Adrenal gland (tissue), 5 donors: ENCODE data around the gene LOXL1.

Experiments
- CTCF ChIP-seq, 6 experiments: fragments of 450-650 bp in 4 of 6; fragments of 200-600 bp in 2 of 6; sonication (generic) in 1 of 6; IDR thresholded peaks; 1 replicate in 5 of 6; 2 replicates in 1 of 6; pipeline versions ENCODE4 v1.5.1 to v1.8.0; 2016 to 2021; ENCODE audit warnings: antibody characterized with exemption in 6 of 6, mild to moderate bottlenecking in 2 of 6, moderate library complexity in 1 of 6
- POLR2A ChIP-seq, 2 donors: fragments of 450-650 bp; IDR thresholded peaks; one replicate each; pipeline ENCODE4 v1.6.1; 2017; ENCODE audit warnings: antibody characterized with exemption in 2 of 2, mild to moderate bottlenecking in 2 of 2, moderate library complexity in 1 of 2
- donor health status: DM: no; HTN: no; CAD: no.

- no peak for TF ChIP-seq CTCF (IDR thresholded peaks at IDR 0.05)
- no peak for TF ChIP-seq POLR2A (IDR thresholded peaks at IDR 0.05)
Measured at GRCh38 chr15:73884159-73884558, 42.1 kb upstream of the LOXL1 start.
